NCI-H2107 treated with DMSO at 0.1 percent for 48 hours (cell line): ENCODE measurements around the gene DOK6.

Experiments
- DNase-seq: peaks from one replicate; lab custom pipeline; 2025; ENCODE audit not compliant: unreplicated experiment; lab: John Stamatoyannopoulos, UW

DOK6 gene

GRCh38 chr18:69895066-69896047 is 494.7 kb downstream of the DOK6 start:
- DNase-seq = no peak

- DNase-seq = no peak
Measured at GRCh38 chr18:69897397-69898108, 496.9 kb downstream of the DOK6 start.

- DNase-seq = no peak
Measured at GRCh38 chr18:69898241-69898861, 497.7 kb downstream of the DOK6 start.
